Thyroid gland (tissue), 4 donors: ENCODE results near the gene RPL18A.
A peak's percentile ranks its signal among the peaks of the same experiment; 100 is the strongest.

Source experiments
- CTCF ChIP-seq, 6 experiments: fragments of 200-600 bp in 3 of 6; fragments of 450-650 bp in 3 of 6; sonication (generic) in 3 of 6; IDR thresholded peaks; one replicate each; pipeline ENCODE4 v1.5.1; 2016 to 2019; ENCODE audit warnings: antibody characterized with exemption in 6 of 6, mild to moderate bottlenecking in 2 of 6, inconsistent platforms in 1 of 6, moderate library complexity in 1 of 6
- POLR2A ChIP-seq, 2 donors: fragments of 450-650 bp; IDR thresholded peaks; one replicate each; pipeline ENCODE4 v1.6.1; 2017; ENCODE audit warnings: antibody characterized with exemption in 2 of 2, mild to moderate bottlenecking in 2 of 2, moderate library complexity in 1 of 2

- TF ChIP-seq CTCF (IDR thresholded peaks at IDR 0.05) (peak; percentile 80 to 96 (median 93)), POLR2A (IDR thresholded peaks at IDR 0.05) (no peak)
Observed at GRCh38 chr19:17855280-17856152, 4.2 kb upstream of the RPL18A start.
